WTC11 (cell line): Measurements from ENCODE around the gene TTC7B. TPM values are rescaled to one million over a fixed set of nuclear protein-coding genes. Genes with fewer than 3 reads are reported as not detected.

ENCODE experiments used
- ATAC-seq: fragments of 200-7000 bp; cut with Tn5 transposase; 2 replicates; pipeline ENCODE4 v1.10.0; 2021; ENCODE audit warnings: mild to moderate bottlenecking, moderate library complexity
- CTCF ChIA-PET: fragments of 300-600 bp; sonication (Branson Sonifier 250); formaldehyde crosslinking; loops from one replicate; lab custom pipeline; 2021; ENCODE audit warnings: antibody characterized with exemption; lab: Charles Lee
- POLR2A ChIA-PET: fragments of 350-600 bp; sonication (Branson Sonifier 250); formaldehyde crosslinking; loops from one replicate; lab custom pipeline; 2021; ENCODE audit warnings: antibody characterized with exemption; lab: Charles Lee
- DNase-seq: peaks from one replicate; pipeline ENCODE4 v3.0.0; 2021; ENCODE audit warnings: low spot score
- H3K27ac Mint-ChIP-seq: 2 replicates; pipeline ENCODE4 v1.8.0; 2021; ENCODE audit warnings: mixed read lengths
- H3K27me3 Mint-ChIP-seq: 2 replicates; pipeline ENCODE4 v1.8.0; 2021; ENCODE audit warnings: low read depth, mild to moderate bottlenecking, moderate library complexity, mixed read lengths
- H3K36me3 Mint-ChIP-seq: 2 replicates; pipeline ENCODE4 v1.8.0; 2021; ENCODE audit warnings: mixed read lengths
- H3K4me1 Mint-ChIP-seq: 2 replicates; pipeline ENCODE4 v1.8.0; 2022; ENCODE audit warnings: mixed read lengths
- H3K4me3 Mint-ChIP-seq: 2 replicates; pipeline ENCODE4 v1.8.0; 2021; ENCODE audit warnings: mild to moderate bottlenecking, moderate library complexity, mixed read lengths
- H3K9me3 Mint-ChIP-seq: 2 replicates; pipeline ENCODE4 v1.8.0; 2021; ENCODE audit warnings: mixed read lengths
- ATF1 ChIP-seq: sonication (generic); formaldehyde crosslinking; IDR thresholded peaks from 2 replicates; pipeline ENCODE4 v1.8.1; 2023; ENCODE audit warnings: mild to moderate bottlenecking, moderate library complexity, missing genetic modification reagents
- CBFB ChIP-seq: sonication (generic); formaldehyde crosslinking; IDR thresholded peaks from 2 replicates; pipeline ENCODE4 v1.8.1; 2022; ENCODE audit warnings: mild to moderate bottlenecking, low read depth, missing genetic modification reagents
- ELF4 ChIP-seq: sonication (generic); formaldehyde crosslinking; IDR thresholded peaks from 2 replicates; pipeline ENCODE4 v1.8.1; 2022; ENCODE audit warnings: low read depth, mild to moderate bottlenecking, moderate library complexity, missing genetic modification reagents
- FOXJ3 ChIP-seq: sonication (generic); formaldehyde crosslinking; IDR thresholded peaks from 2 replicates; pipeline ENCODE4 v1.9.0; 2021; ENCODE audit warnings: missing genetic modification reagents, mild to moderate bottlenecking, borderline replicate concordance
- IRF2 ChIP-seq: sonication (generic); formaldehyde crosslinking; IDR thresholded peaks from 2 replicates; pipeline ENCODE4 v1.8.0; 2022; ENCODE audit warnings: low read depth, missing genetic modification reagents, borderline replicate concordance
- JAZF1 ChIP-seq: fragments of 250-450 bp; sonication (Bioruptor Pico); IDR thresholded peaks from 2 replicates; pipeline ENCODE4 v1.9.0; 2021; ENCODE audit warnings: moderate library complexity, mild to moderate bottlenecking, inconsistent platforms
- MYBL2 ChIP-seq: sonication (generic); formaldehyde crosslinking; IDR thresholded peaks from 2 replicates; pipeline ENCODE4 v1.8.1; 2023; ENCODE audit warnings: mild to moderate bottlenecking, moderate library complexity, missing genetic modification reagents
- NR3C1 ChIP-seq: sonication (generic); formaldehyde crosslinking; conservative IDR thresholded peaks from 2 replicates; pipeline ENCODE4 v1.8.1; 2023; ENCODE audit warnings: low read depth, mild to moderate bottlenecking, missing genetic modification reagents
- SOX15 ChIP-seq: fragments of 250-450 bp; sonication (Bioruptor Pico); IDR thresholded peaks from 2 replicates; pipeline ENCODE4 v1.9.0; 2021; ENCODE audit warnings: mild to moderate bottlenecking
- TCF7 ChIP-seq: sonication (generic); formaldehyde crosslinking; IDR thresholded peaks from 2 replicates; pipeline ENCODE4 v1.8.0; 2022; ENCODE audit warnings: mild to moderate bottlenecking, low read depth, missing genetic modification reagents, moderate library complexity
- TEAD1 ChIP-seq: sonication (generic); formaldehyde crosslinking; IDR thresholded peaks from 2 replicates; pipeline ENCODE4 v1.8.0; 2022; ENCODE audit warnings: mild to moderate bottlenecking, missing genetic modification reagents
- TP53 ChIP-seq: sonication (generic); formaldehyde crosslinking; IDR thresholded peaks from 2 replicates; pipeline ENCODE4 v1.8.1; 2023; ENCODE audit warnings: mild to moderate bottlenecking, missing genetic modification reagents
- ZNF263 ChIP-seq: sonication (generic); formaldehyde crosslinking; IDR thresholded peaks from 2 replicates; pipeline ENCODE4 v1.8.1; 2022; ENCODE audit warnings: low read depth, mild to moderate bottlenecking, moderate library complexity, missing genetic modification reagents
- ZNF317 ChIP-seq: sonication (generic); formaldehyde crosslinking; IDR thresholded peaks from 2 replicates; pipeline ENCODE4 v1.8.1; 2023; ENCODE audit warnings: low read depth, mild to moderate bottlenecking, moderate library complexity, missing genetic modification reagents, borderline replicate concordance
- total RNA-seq: library from RNA; stranded (reverse); gene quantifications from 3 replicates; pipeline ENCODE4 v1.2.3, GENCODE V29; 2021
- TF ChIP-seq, protein P1 (sequence below): fragments of 250-450 bp; sonication (Bioruptor Pico); IDR thresholded peaks from 2 replicates; pipeline ENCODE4 v1.9.0; 2021; ENCODE audit warnings: mild to moderate bottlenecking, borderline replicate concordance
- TF ChIP-seq, protein P2 (sequence below): fragments of 250-450 bp; sonication (Bioruptor Pico); IDR thresholded peaks from 2 replicates; pipeline ENCODE4 v1.9.0; 2021; ENCODE audit warnings: mild to moderate bottlenecking
- TF ChIP-seq, protein P3 (sequence below): fragments of 250-450 bp; sonication (Bioruptor Pico); conservative IDR thresholded peaks from 2 replicates; pipeline ENCODE4 v1.9.0; 2021; ENCODE audit warnings: mild to moderate bottlenecking
- TF ChIP-seq, protein P4 (sequence below): sonication (generic); formaldehyde crosslinking; IDR thresholded peaks from 2 replicates; pipeline ENCODE4 v1.8.0; 2022; ENCODE audit warnings: missing genetic modification reagents

TTC7B gene
- total RNA-seq, 1 experiment from 2014 or later: 27.6 TPM

DNA sequence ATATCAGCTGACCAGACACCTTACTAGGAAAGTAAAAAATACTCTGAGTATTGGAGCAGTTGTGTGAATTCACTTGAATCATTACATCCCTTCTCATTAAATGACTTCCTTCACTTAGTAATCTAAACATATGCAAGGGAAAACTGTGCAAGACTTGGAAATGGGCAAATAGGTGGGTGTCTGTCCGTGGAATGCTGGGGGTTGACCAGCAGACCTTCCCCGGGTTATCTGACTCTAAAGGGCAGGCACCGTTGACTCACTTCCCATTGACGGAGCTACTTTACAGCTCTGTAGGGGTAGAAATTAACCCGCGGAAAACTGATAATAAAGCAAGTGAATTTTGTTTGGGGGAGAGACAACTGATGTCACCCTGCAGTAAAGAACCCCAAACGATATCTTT is 199.3 kb downstream of the TTC7B start:
- no peak for DNase-seq
- H3K4me3 Mint-ChIP-seq: no peak overlapping the region
- peak overlapping the region; percentile 40; the same call in 1 of the 2 replicates for H3K27ac Mint-ChIP-seq
- H3K9me3 Mint-ChIP-seq: no peaks in the 10 kb centered on the region
- TF ChIP-seq JAZF1 (CRISPR knock-in tag) (no peak), FOXJ3 (CRISPR knock-in tag) (no peak)
- no peaks in the 10 kb centered on the region for H3K36me3 Mint-ChIP-seq
- ChIA-PET CTCF (no interaction called here), POLR2A (no interaction called here)
- ATAC-seq: no peak
- H3K27me3 Mint-ChIP-seq: no peaks in the 10 kb centered on the region
- H3K4me1 Mint-ChIP-seq: peaks cover 25% of the 10 kb centered on the region

DNA sequence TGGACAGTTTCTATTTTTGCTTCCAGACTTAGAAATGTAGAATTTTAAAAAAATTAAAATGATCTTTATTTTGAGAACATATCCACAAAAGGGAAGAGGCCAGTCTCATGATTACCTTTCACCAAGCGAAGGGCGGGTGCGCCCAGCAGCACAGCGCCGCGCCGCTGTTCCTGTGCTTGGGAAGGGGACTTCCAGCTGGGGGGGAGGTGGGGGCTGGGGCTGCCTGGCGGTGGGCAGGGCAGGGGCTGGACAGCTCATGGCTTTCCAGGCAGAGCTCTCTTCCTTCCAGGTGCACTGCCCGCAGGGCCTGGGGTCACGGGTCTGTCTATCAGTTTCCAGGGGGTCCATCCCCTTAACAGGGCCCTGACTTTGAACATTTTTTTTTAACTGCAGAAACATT is 199.9 kb downstream of the TTC7B start:
- Mint-ChIP-seq H3K36me3 (no peaks in the 10 kb centered on the region), H3K27me3 (no peaks in the 10 kb centered on the region), H3K4me1 (peaks cover 25% of the 10 kb centered on the region), H3K4me3 (no peak overlapping the region), H3K27ac (peak overlapping the region; percentile 40; the same call in 1 of the 2 replicates), H3K9me3 (no peaks in the 10 kb centered on the region)
- ChIA-PET POLR2A (interaction anchor here (0.6 kb wide), 1 partner anchor 52 kb away, joined by 4 read pairs; no protein-coding TSS in a partner anchor), CTCF (no interaction called here)
- TF ChIP-seq IRF2 (CRISPR knock-in tag) (no peak), SOX15 (CRISPR knock-in tag) (no peak), TEAD1 (CRISPR knock-in tag) (no peak), TP53 (no peak), NR3C1 (CRISPR knock-in tag) (no peak), TCF7 (CRISPR knock-in tag) (no peak), ELF4 (CRISPR knock-in tag) (no peak), ATF1 (no peak), ZNF317 (CRISPR knock-in tag) (no peak)
- TF ChIP-seq, protein P1, sequence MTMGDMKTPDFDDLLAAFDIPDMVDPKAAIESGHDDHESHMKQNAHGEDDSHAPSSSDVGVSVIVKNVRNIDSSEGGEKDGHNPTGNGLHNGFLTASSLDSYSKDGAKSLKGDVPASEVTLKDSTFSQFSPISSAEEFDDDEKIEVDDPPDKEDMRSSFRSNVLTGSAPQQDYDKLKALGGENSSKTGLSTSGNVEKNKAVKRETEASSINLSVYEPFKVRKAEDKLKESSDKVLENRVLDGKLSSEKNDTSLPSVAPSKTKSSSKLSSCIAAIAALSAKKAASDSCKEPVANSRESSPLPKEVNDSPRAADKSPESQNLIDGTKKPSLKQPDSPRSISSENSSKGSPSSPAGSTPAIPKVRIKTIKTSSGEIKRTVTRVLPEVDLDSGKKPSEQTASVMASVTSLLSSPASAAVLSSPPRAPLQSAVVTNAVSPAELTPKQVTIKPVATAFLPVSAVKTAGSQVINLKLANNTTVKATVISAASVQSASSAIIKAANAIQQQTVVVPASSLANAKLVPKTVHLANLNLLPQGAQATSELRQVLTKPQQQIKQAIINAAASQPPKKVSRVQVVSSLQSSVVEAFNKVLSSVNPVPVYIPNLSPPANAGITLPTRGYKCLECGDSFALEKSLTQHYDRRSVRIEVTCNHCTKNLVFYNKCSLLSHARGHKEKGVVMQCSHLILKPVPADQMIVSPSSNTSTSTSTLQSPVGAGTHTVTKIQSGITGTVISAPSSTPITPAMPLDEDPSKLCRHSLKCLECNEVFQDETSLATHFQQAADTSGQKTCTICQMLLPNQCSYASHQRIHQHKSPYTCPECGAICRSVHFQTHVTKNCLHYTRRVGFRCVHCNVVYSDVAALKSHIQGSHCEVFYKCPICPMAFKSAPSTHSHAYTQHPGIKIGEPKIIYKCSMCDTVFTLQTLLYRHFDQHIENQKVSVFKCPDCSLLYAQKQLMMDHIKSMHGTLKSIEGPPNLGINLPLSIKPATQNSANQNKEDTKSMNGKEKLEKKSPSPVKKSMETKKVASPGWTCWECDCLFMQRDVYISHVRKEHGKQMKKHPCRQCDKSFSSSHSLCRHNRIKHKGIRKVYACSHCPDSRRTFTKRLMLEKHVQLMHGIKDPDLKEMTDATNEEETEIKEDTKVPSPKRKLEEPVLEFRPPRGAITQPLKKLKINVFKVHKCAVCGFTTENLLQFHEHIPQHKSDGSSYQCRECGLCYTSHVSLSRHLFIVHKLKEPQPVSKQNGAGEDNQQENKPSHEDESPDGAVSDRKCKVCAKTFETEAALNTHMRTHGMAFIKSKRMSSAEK: no peak
- TF ChIP-seq, protein P2, sequence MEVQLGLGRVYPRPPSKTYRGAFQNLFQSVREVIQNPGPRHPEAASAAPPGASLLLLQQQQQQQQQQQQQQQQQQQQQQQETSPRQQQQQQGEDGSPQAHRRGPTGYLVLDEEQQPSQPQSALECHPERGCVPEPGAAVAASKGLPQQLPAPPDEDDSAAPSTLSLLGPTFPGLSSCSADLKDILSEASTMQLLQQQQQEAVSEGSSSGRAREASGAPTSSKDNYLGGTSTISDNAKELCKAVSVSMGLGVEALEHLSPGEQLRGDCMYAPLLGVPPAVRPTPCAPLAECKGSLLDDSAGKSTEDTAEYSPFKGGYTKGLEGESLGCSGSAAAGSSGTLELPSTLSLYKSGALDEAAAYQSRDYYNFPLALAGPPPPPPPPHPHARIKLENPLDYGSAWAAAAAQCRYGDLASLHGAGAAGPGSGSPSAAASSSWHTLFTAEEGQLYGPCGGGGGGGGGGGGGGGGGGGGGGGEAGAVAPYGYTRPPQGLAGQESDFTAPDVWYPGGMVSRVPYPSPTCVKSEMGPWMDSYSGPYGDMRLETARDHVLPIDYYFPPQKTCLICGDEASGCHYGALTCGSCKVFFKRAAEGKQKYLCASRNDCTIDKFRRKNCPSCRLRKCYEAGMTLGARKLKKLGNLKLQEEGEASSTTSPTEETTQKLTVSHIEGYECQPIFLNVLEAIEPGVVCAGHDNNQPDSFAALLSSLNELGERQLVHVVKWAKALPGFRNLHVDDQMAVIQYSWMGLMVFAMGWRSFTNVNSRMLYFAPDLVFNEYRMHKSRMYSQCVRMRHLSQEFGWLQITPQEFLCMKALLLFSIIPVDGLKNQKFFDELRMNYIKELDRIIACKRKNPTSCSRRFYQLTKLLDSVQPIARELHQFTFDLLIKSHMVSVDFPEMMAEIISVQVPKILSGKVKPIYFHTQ (CRISPR knock-in tag): no peak
- DNase-seq (no peak), ATAC-seq (no peak)

DNA sequence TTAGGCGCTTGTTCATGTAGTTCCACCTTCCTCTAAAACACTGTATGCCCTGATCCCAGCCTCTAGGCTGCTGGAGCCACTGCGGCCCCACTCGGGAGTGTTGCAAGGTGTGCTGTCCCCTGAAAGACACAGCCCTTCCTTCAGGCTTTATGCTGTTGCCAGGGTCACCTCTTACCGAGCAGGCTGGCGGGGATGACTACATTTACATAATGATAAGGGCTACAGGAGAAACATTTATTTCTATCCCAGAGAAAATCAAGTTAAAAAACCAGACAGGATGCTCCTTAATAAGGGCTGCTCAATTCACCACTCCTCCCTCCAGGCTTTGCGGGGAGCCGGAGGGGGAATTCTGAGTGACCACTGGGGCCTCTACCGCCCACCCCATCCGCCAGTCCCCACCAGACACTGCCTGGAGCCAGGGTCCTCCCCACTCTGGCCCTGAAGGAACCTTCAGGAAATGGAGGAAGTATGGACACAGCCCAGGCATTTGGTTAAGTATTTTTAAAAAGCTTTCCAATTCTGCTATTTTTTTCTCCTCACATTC is 200.6 kb downstream of the TTC7B start:
- POLR2A ChIA-PET: no interaction called here
- Mint-ChIP-seq H3K36me3 (no peaks in the 10 kb centered on the region), H3K27ac (peak overlapping the region; percentile 47), H3K4me3 (no peak overlapping the region), H3K27me3 (no peaks in the 10 kb centered on the region), H3K9me3 (no peaks in the 10 kb centered on the region), H3K4me1 (peaks cover 25% of the 10 kb centered on the region)
- CTCF ChIA-PET: no interaction called here
- ATAC-seq (peak; percentile 56), DNase-seq (no peak)
- no peak for TF ChIP-seq CBFB
- TF ChIP-seq ZNF263 (CRISPR knock-in tag): no peak
- TF ChIP-seq, protein P3, sequence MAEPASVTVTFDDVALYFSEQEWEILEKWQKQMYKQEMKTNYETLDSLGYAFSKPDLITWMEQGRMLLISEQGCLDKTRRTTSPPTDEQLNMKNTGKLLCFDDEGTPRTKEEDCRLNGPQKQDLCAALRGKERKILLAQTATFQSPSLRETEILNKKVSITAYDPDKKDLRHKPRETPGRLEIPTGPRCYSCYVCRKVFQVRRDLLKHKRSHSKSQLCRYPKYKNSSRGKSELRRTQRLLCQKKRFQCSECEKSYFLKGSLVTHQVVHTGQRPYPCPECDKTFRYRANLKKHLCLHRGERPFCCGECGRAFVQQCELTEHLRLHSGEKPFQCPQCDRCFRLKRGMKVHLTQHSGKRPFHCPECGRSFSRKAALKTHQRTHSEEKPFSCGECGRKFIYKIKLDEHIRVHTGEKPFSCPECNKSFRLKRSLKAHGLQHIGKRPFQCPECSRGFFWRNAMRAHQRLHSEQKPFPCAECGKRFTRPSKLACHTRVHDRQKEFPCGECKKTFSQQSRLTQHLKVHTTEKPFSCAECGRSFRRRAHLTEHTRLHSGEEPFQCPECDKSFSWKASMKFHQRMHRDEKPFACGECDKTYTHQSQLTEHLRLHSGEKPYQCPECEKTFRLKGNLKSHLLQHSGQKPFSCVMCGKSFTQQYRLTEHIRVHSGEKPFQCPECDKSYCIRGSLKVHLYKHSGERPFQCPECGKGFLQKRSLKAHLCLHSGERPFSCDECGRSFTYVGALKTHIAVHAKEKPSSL (CRISPR knock-in tag): no peak
- TF ChIP-seq, protein P4, sequence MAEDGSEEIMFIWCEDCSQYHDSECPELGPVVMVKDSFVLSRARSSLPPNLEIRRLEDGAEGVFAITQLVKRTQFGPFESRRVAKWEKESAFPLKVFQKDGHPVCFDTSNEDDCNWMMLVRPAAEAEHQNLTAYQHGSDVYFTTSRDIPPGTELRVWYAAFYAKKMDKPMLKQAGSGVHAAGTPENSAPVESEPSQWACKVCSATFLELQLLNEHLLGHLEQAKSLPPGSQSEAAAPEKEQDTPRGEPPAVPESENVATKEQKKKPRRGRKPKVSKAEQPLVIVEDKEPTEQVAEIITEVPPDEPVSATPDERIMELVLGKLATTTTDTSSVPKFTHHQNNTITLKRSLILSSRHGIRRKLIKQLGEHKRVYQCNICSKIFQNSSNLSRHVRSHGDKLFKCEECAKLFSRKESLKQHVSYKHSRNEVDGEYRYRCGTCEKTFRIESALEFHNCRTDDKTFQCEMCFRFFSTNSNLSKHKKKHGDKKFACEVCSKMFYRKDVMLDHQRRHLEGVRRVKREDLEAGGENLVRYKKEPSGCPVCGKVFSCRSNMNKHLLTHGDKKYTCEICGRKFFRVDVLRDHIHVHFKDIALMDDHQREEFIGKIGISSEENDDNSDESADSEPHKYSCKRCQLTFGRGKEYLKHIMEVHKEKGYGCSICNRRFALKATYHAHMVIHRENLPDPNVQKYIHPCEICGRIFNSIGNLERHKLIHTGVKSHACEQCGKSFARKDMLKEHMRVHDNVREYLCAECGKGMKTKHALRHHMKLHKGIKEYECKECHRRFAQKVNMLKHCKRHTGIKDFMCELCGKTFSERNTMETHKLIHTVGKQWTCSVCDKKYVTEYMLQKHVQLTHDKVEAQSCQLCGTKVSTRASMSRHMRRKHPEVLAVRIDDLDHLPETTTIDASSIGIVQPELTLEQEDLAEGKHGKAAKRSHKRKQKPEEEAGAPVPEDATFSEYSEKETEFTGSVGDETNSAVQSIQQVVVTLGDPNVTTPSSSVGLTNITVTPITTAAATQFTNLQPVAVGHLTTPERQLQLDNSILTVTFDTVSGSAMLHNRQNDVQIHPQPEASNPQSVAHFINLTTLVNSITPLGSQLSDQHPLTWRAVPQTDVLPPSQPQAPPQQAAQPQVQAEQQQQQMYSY (CRISPR knock-in tag): peak; percentile 84
- TF ChIP-seq MYBL2 (CRISPR knock-in tag): no peak
